Loucy (cell line): ENCODE results near the gene ADCY7.

ENCODE experiments used
- H2AFZ ChIP-seq: fragments of 200-600 bp; sonication (generic); 2 replicates; pipeline ENCODE4 v1.6.0; 2016; ENCODE audit warnings: antibody characterized with exemption, mild to moderate bottlenecking, low read length, moderate library complexity
- H3F3A ChIP-seq: fragments of 200-600 bp; 2 replicates; pipeline ENCODE4 v1.6.0; 2016; ENCODE audit warnings: antibody characterized with exemption, low read depth, mild to moderate bottlenecking
- H3K27me3 ChIP-seq: fragments of 200-600 bp; sonication (generic); 2 replicates; pipeline ENCODE4 v1.6.1; 2014; ENCODE audit warnings: low read length, mild to moderate bottlenecking; ENCODE audit not compliant: insufficient read depth, poor library complexity, severe bottlenecking
- H3K36me3 ChIP-seq: fragments of 200-600 bp; sonication (generic); 2 replicates; pipeline ENCODE4 v1.6.1; 2016; ENCODE audit warnings: low read length; ENCODE audit not compliant: insufficient read depth
- H3K4me1 ChIP-seq: fragments of 200-600 bp; sonication (generic); 2 replicates; pipeline ENCODE4 v1.5.1; 2014; ENCODE audit warnings: low read length, mild to moderate bottlenecking; ENCODE audit not compliant: insufficient read depth, poor library complexity, severe bottlenecking
- H3K4me2 ChIP-seq: fragments of 200-600 bp; sonication (generic); 2 replicates; pipeline ENCODE4 v1.6.0; 2014; ENCODE audit warnings: antibody characterized with exemption, low read length, low read depth, mild to moderate bottlenecking; ENCODE audit not compliant: poor library complexity, severe bottlenecking
- H3K4me3 ChIP-seq: fragments of 200-600 bp; sonication (generic); 2 replicates; pipeline ENCODE4 v1.5.1; 2014; ENCODE audit warnings: low read length, mild to moderate bottlenecking, mixed read lengths; ENCODE audit not compliant: poor library complexity, severe bottlenecking
- H3K79me2 ChIP-seq: fragments of 200-600 bp; sonication (generic); 2 replicates; pipeline ENCODE4 v1.6.1; 2014; ENCODE audit warnings: low read length; ENCODE audit not compliant: insufficient read depth
- H3K9ac ChIP-seq: fragments of 200-600 bp; sonication (generic); 2 replicates; pipeline ENCODE4 v1.6.0; 2014; ENCODE audit warnings: mild to moderate bottlenecking, low read depth, low read length, moderate library complexity; ENCODE audit not compliant: poor library complexity, severe bottlenecking
- H3K9me2 ChIP-seq: fragments of 200-600 bp; sonication (generic); replicated peaks from 2 replicates; pipeline ENCODE4 v1.6.1; 2016; ENCODE audit warnings: low read depth, low read length, mixed read lengths
- H3K9me3 ChIP-seq: fragments of 200-600 bp; sonication (generic); 2 replicates; pipeline ENCODE4 v1.6.1; 2014; ENCODE audit warnings: mild to moderate bottlenecking, antibody characterized with exemption, low read length, low read depth; ENCODE audit not compliant: insufficient read depth
- H4K20me1 ChIP-seq: fragments of 200-600 bp; sonication (generic); 2 replicates; pipeline ENCODE4 v1.6.0; 2014; ENCODE audit warnings: antibody characterized with exemption, low read length, mild to moderate bottlenecking; ENCODE audit not compliant: insufficient read depth, poor library complexity, severe bottlenecking
- CTCF ChIP-seq: fragments of 200-600 bp; sonication (generic); conservative IDR thresholded peaks from 2 replicates; pipeline ENCODE4 v1.5.1; 2014; ENCODE audit warnings: mild to moderate bottlenecking, antibody characterized with exemption, low read length
- EZH2phosphoT487 ChIP-seq: fragments of 200-600 bp; IDR thresholded peaks from 2 replicates; pipeline ENCODE4 v1.6.1; 2018; ENCODE audit warnings: antibody characterized with exemption, mild to moderate bottlenecking, moderate library complexity, borderline replicate concordance

ADCY7 gene

GRCh38 chr16:50311891-50312501 is 45.6 kb downstream of the ADCY7 start:
- H3K4me1 ChIP-seq: no peaks in the 10 kb centered on the region
- H3K9ac ChIP-seq: no peak overlapping the region

GRCh38 chr16:50313596-50314478 is 47.5 kb downstream of the ADCY7 start:
- TF ChIP-seq EZH2phosphoT487 (no peak), CTCF (no peak)
- Histone ChIP-seq H4K20me1 (no peaks in the 10 kb centered on the region), H3K4me3 (no peak overlapping the region), H3K36me3 (peaks cover 77% of the 10 kb centered on the region), H3K4me1 (peaks cover 8% of the 10 kb centered on the region), H3K4me2 (no peak overlapping the region), H3K9me3 (no peaks in the 10 kb centered on the region), H3K27me3 (no peaks in the 10 kb centered on the region), H3K9ac (no peak overlapping the region), H3K9me2 (no peaks in the 10 kb centered on the region), H3F3A (peaks cover 3% of the 10 kb centered on the region; the same call in 1 of the 2 replicates), H2AFZ (no peak overlapping the region), H3K79me2 (no peaks in the 10 kb centered on the region)

More at GRCh38 chr16:50311891-50312501, 45.6 kb downstream of the ADCY7 start:
- Histone ChIP-seq H3K9me2 (no peaks in the 10 kb centered on the region), H3K27me3 (no peaks in the 10 kb centered on the region), H3K4me2 (no peak overlapping the region), H2AFZ (no peak overlapping the region), H3K4me3 (no peak overlapping the region), H3K36me3 (peaks cover 62% of the 10 kb centered on the region; the same call in 1 of the 2 replicates), H3F3A (no peaks in the 10 kb centered on the region), H3K79me2 (no peaks in the 10 kb centered on the region), H3K9me3 (no peaks in the 10 kb centered on the region), H4K20me1 (no peaks in the 10 kb centered on the region)
- TF ChIP-seq CTCF: no peak
- no peak for TF ChIP-seq EZH2phosphoT487

- Histone ChIP-seq H3K27me3 (no peaks in the 10 kb centered on the region), H3K9me3 (no peaks in the 10 kb centered on the region), H3K9me2 (no peaks in the 10 kb centered on the region), H3K9ac (no peak overlapping the region), H2AFZ (no peak overlapping the region), H3K79me2 (no peaks in the 10 kb centered on the region), H3F3A (peaks cover 9% of the 10 kb centered on the region), H3K4me2 (no peak overlapping the region), H3K4me1 (peaks cover 15% of the 10 kb centered on the region), H3K4me3 (no peak overlapping the region), H3K36me3 (peaks cover 79% of the 10 kb centered on the region), H4K20me1 (no peaks in the 10 kb centered on the region)
- TF ChIP-seq CTCF (no peak), EZH2phosphoT487 (no peak)
Measured at GRCh38 chr16:50314665-50315064, 48.3 kb downstream of the ADCY7 start.
